ENCODE data around the gene GMPR.
"Not testable (repeated sequence)": the region's sequence is repeated elsewhere in the genome, so short reads cannot be mapped to it uniquely, and the experiment has no call there.

GMPR gene

DNA sequence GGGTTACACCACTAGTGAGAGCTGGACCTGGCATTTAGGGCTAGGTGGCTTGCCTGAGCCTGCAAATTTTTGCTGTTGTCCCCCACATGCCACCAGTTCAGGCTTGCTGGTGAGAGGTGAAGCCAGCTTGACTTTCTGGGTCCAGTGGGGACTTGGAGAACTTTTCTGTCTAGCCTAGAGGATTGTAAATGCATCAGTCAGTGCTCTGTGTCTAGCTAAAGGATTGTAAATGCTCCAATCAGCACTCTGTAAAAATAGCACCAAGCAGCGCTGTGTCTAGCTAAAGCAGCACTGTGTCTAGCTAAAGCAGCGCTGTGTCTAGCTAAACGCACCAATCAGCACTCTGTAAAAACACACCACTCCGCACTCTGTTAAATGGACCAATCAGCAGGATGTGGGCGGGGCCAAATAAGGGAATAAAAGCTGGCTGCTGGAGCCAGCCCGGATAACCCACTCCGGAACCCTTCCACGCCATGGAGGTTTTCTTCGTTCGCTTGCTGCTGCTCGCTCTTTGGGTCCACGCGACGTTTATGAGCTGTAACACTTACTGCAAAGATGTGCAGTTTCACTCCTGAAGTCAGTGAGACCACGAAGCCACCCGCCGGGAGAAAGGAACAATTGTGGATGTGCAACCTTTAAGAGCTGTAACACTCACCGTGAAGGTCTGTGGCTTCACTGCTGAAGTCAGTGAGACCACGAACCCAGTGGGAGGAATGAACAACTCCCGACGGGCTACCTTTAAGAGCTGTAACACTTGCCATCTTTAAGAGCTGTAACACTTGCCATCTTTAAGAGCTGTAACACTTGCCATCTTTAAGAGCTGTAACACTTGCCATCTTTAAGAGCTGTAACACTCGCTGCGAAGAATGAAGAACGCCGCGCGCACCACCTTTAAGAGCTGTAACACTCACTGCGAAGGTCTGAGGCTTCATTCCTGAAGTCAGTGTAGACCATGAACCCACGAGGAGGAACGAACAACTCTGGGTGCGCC is 27.3 kb downstream of the GMPR start:
- DNase-seq (ENCODE audit: low read depth): no peak
- TF ChIP-seq, protein P1, sequence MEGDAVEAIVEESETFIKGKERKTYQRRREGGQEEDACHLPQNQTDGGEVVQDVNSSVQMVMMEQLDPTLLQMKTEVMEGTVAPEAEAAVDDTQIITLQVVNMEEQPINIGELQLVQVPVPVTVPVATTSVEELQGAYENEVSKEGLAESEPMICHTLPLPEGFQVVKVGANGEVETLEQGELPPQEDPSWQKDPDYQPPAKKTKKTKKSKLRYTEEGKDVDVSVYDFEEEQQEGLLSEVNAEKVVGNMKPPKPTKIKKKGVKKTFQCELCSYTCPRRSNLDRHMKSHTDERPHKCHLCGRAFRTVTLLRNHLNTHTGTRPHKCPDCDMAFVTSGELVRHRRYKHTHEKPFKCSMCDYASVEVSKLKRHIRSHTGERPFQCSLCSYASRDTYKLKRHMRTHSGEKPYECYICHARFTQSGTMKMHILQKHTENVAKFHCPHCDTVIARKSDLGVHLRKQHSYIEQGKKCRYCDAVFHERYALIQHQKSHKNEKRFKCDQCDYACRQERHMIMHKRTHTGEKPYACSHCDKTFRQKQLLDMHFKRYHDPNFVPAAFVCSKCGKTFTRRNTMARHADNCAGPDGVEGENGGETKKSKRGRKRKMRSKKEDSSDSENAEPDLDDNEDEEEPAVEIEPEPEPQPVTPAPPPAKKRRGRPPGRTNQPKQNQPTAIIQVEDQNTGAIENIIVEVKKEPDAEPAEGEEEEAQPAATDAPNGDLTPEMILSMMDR (IDR thresholded peaks at IDR 0.05; ENCODE audit: insufficient read depth, low read depth, low read length, missing control alignments): no peak
- H3K4me3 ChIP-seq (ENCODE audit: low read depth, low read length): no peak overlapping the region

DNA sequence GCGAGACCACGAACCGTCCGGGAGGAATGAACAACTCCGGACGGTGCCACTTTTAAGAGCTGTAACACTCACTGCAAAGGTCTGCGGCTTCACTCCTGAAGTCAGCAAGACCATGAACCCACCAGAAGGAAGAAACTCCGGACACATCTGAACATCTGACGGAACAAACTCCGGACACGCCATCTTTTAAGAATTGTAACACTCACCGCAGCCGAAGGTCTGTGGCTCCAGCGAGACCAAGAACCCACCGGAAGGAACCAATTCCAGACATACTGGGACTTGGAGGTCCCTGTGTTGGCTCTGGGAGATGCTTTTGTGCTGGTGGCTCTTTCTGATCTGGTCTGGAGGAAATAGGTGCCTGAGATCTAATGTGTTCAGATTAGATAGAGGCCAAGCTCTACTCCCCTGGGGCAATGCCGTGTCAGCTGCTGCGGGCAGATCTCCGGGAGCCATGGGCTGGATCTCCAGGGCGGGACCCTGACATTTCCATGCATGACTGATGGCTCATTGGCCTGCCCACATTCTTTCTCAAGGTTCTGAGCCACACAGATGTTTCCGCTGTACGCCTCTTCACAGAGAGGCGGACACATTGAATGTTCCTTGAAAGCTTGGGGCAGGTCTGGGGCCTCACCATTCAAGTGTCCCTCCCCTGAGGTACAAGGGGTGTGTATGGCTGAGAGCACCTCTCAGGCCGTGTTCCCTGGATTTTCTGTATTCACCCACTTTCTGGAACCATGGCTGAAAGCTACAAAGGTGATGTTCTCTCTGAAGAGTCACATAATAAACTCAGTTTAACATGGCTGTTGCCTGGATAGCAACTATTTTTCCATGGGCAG is 29.3 kb downstream of the GMPR start:
- DNase-seq (ENCODE audit: low read depth): no peak
- no peak overlapping the region for H3K4me3 ChIP-seq (ENCODE audit: low read depth, low read length)
- TF ChIP-seq, protein P1 (IDR thresholded peaks at IDR 0.05; ENCODE audit: insufficient read depth, low read depth, low read length, missing control alignments): no peak

DNA sequence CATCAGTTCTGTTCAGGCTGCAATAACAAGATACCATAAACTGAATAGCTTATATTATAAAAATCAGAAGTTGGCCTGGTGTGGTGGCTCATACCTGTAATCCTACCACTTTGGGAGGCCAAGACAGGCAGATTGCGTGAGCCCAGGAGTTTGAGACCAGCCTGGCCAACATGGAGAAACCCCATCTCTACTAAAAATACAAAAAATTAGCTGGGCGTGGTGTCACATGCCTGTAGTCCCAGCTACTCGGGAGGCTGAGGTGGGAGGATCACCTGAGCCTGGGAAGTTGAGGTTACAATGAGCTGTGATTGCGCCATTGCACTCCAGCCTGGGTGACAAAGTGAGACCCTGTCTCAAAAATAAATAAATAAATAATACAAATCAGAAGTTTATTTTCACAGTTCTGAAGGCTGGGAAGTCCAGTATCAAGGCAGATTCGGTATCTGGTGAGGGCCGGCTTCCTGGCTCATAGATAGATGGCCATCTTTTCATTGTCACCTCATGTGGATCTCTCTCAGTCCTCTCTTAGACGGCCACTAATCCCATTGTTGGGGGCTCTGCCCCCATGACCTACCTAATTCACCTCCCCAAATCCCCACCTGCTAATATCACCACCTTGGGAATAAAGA is 31.2 kb downstream of the GMPR start:
- not testable (repeated sequence) for DNase-seq (ENCODE audit: low read depth); H3K4me3 ChIP-seq (ENCODE audit: low read depth, low read length)

DNA sequence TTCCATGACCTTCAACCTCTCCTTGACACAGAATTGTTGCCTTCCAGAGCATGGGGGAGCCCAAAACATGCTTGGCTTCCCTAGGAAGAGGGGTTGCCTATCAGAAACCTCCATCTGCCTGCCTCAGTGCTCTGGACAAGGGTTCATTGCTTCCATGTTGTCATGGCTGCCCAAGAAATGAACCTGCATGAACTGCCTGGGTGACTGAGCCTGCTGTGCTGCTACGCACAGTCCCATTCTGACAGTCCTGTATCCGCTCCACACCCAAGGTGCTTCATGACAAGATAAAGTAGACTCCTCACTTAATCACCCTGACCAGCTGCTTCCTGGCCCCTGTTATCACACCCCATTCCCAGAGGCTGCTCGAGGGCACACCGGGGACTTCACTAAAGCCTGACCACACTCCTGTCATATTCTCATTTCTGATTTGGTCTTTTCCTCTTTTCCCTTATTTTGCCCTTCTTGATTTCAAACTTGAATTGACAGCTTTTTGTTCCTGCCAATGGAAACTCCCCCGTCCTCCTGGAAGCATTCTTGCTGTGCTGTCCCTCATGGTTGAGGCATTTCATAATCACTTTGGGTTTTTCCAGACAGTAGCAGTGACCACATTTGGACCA is 31.9 kb downstream of the GMPR start:
- no peak for DNase-seq (ENCODE audit: low read depth)
- no peak overlapping the region for H3K4me3 ChIP-seq (ENCODE audit: low read depth, low read length)
- TF ChIP-seq, protein P1 (IDR thresholded peaks at IDR 0.05; ENCODE audit: insufficient read depth, low read depth, low read length, missing control alignments): no peak

DNA sequence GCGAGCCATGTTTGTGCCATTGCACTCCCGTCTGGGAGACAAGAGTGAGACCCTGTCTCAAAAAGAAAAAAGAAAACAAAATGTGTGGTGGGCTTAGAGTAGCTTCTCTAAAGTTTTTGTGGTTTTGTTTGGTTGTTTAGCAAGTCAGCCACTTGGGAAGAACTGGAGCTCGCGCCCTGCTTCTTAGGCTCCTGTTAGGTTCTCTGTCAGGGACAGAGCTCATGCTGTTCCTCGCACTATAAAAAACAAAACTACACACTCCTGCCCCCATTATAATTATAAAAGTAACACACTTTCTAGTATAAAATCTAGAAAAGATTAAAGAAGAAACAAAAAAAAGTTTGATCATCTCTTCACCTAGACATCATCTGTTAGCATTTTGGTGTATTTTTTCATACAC is 33.0 kb downstream of the GMPR start:
- DNase-seq (ENCODE audit: low read depth): no peak
- TF ChIP-seq, protein P1 (IDR thresholded peaks at IDR 0.05; ENCODE audit: insufficient read depth, low read depth, low read length, missing control alignments): no peak
- no peak overlapping the region for H3K4me3 ChIP-seq (ENCODE audit: low read depth, low read length)

DNA sequence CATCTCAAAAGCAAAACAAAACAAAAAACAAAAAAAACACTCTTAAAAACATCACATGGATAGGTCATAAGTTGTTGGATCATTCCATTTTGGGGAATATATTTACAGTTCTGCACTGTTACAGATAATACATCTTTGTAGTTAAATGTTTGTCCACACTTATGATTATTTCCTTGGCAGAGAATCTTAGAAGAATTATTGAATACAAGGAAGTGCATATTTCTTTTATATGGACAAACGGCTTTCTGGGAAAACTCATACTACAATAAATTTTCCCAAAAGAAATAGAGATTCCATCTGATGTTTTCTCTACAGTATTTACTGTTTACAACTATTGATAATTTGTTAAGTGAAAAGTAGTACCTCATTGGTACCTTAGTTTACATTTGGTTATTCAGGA is 33.8 kb downstream of the GMPR start:
- DNase-seq (ENCODE audit: low read depth): no peak
- TF ChIP-seq, protein P1 (IDR thresholded peaks at IDR 0.05; ENCODE audit: insufficient read depth, low read depth, low read length, missing control alignments): no peak
- H3K4me3 ChIP-seq (ENCODE audit: low read depth, low read length): no peak overlapping the region
